Fibroblast of lung (primary cell): ENCODE measurements around the gene HTRA3.

Experiments
- EZH2 ChIP-seq: IDR thresholded peaks from 2 replicates; pipeline ENCODE4 v1.5.1; 2012; ENCODE audit warnings: low read length, control low read depth, mild to moderate bottlenecking; ENCODE audit errors: missing control alignments
- TF ChIP-seq, protein P1 (sequence below), 2 donors: IDR thresholded peaks in 1 of 2; conservative IDR thresholded peaks in 1 of 2; 1 replicate in 1 of 2; 2 replicates in 1 of 2; pipeline ENCODE4 v1.5.1; 2011 to 2012; ENCODE audit warnings: low read length in 2 of 2, control low read depth in 1 of 2, inconsistent platforms in 1 of 2, low read depth in 1 of 2, mild to moderate bottlenecking in 1 of 2

DNA sequence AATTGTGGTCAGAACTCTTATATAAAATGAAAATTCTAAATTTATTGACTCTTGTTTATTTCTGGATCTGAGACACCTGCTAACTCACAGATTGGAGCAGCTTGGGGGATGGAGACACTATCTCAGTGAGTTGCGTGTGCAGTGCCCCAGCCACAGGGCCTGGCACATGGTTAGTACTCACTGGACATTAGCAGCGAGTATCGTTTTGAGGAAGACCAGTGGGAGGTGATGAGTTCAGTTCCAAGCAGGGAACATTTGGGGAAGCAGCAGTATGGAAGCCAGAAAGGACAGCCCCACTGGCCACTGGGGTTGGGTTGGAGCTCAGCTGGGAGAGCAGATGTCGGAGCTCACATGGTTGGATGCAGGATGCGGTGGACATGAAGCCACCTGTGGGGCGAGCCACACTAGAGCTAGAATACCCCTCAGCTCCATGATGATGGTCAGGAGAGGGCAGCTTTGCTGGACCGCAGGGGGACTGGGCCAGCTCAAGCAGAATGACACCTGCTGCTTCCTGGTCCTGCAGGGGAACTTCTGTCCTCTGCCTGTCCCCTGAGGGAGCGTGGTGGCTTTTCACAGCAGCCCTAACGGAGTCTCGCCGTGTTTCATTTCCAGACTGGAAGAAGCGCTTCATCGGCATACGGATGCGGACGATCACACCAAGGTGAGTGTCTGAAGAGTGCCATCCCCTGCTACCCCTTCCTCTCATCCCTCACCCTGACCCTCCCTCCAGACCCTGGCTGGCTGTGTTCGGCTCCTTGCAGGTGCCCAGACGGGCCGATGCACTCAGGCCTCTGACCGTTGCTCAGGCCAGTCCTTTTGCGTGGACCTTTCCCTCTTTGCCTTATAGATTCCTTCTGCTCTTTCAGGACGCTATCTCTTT lies 32.5 kb downstream of the HTRA3 start:
- TF ChIP-seq, protein P1, sequence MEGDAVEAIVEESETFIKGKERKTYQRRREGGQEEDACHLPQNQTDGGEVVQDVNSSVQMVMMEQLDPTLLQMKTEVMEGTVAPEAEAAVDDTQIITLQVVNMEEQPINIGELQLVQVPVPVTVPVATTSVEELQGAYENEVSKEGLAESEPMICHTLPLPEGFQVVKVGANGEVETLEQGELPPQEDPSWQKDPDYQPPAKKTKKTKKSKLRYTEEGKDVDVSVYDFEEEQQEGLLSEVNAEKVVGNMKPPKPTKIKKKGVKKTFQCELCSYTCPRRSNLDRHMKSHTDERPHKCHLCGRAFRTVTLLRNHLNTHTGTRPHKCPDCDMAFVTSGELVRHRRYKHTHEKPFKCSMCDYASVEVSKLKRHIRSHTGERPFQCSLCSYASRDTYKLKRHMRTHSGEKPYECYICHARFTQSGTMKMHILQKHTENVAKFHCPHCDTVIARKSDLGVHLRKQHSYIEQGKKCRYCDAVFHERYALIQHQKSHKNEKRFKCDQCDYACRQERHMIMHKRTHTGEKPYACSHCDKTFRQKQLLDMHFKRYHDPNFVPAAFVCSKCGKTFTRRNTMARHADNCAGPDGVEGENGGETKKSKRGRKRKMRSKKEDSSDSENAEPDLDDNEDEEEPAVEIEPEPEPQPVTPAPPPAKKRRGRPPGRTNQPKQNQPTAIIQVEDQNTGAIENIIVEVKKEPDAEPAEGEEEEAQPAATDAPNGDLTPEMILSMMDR (conservative IDR thresholded peaks at IDR 0.05 in 1 of 2, IDR thresholded peaks at IDR 0.05 in 1 of 2; ENCODE audit: low read depth in 1 of 2, low read length in 2 of 2), result no peak
- no peak for TF ChIP-seq EZH2
